Measurements from ENCODE around the gene LDHD. TPM values are rescaled to one million over a fixed set of nuclear protein-coding genes. Genes with fewer than 3 reads are reported as not detected.

LDHD gene
- total RNA-seq, 2 donors from 2014 or later = 0.11 to 0.48 TPM

DNA sequence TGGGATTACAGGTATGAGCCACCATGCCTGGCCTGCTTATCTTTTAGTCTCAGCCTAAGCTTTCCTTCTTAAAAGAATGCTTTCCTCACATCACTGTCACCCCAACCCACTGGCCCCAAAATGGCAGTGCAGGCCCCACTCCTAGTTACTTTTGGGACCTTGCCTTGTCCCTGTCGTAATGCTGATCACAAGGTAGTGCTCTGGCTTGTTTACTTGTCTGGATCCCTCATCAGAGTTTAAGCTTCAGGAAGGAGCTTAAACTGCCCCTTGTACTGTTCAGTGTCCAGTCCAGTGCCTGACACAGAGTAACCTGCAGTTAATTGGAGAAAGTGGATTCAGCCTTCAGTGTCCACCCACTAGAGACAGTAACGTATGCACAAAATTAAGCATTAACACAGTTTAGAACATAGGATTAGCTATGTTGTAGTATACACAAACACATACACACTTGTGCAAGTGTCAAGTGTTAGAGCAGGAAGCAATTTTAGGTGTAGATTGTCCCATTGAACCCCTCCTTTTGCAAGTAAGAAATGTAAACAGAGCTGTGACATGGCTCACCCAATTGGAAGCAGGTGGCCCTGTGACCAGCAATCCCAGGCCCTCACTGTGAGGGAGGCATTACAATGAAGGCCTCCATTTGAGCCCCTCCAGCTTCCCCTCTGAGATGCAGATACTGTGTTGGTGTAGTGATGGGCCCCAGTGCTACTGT is 44.2 kb downstream of the LDHD start:
- Mint-ChIP-seq H3K27me3 (no peaks in the 10 kb centered on the region), H3K36me3 (ENCODE audit: low read depth) (peaks cover 4% of the 10 kb centered on the region), H3K4me3 (no peak overlapping the region)

DNA sequence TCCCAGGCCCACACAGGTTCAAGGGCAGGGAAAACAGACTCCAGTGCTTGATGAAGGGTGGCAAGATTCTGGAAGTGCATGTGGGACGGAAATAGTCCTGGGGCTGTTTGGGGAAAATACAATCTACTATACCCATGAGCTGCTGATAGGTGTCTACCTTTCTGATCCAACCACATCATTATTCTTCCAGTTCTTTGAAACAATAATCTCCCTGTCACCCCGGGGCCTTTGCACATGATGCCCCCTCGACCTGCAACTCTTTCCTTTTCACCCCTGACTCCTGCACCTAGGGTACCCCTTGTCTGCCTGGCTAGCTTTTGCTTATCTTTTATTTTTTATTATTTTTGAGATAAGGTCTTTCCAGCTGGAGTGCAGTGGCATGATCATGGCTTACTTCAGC is 45.0 kb downstream of the LDHD start:
- Mint-ChIP-seq H3K4me3 (no peak overlapping the region), H3K36me3 (ENCODE audit: low read depth) (peaks cover 4% of the 10 kb centered on the region), H3K9me3 (no peaks in the 10 kb centered on the region), H3K4me1 (peaks cover 46% of the 10 kb centered on the region), H3K27ac (peak overlapping the region; percentile 68), H3K27me3 (no peaks in the 10 kb centered on the region)
- no peak for ATAC-seq (replicated peaks)

More for the DNA sequence above, 44.2 kb downstream of the LDHD start:
- H3K27ac Mint-ChIP-seq = peak overlapping the region; percentile 68
- H3K4me1 Mint-ChIP-seq = peaks cover 43% of the 10 kb centered on the region
- H3K9me3 Mint-ChIP-seq = no peaks in the 10 kb centered on the region
- ATAC-seq (replicated peaks) = no peak

DNA sequence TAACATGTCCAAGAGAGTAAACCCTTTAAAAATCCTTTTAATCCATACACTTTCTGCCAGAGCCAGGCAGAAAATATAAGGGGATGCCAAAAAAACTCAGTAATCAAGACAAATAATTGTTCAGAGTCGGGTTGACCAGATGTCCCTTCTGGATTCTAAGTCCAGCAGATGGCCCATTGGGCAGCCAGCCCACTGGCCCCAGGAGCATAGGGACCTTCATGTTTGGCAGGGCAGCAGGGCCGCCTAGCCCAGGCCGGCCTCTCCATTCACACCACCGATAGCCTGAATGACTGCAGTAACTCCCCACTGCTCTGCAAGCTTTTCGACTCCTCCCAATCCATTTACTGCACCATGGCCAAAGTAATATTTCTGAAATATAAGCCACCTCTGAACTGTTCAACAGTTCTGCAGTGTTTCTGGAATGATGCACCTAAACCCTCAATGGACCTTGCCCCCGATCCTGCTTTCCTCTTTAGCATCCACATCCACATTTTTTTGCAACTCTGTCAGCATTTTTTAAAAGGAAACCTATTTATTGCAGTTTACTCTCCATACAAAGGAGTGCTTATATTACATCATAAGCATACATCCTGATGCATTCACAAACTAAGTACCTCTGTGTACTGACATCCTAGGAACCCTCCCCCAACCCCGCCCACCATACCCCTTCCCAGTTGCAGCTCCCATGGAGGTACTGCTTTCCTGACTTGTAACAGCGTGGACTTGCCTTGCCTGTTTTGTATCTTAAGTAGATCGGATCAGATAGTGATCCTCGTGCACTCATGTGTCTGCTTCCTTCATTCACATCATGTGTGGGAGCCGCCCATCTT is 46.4 kb downstream of the LDHD start:
- H3K27me3 Mint-ChIP-seq = no peaks in the 10 kb centered on the region
- no peak overlapping the region for H3K4me3 Mint-ChIP-seq
- no peaks in the 10 kb centered on the region for H3K36me3 Mint-ChIP-seq (ENCODE audit: low read depth)
- ATAC-seq (replicated peaks) = no peak
- peak overlapping the region; percentile 34 for H3K27ac Mint-ChIP-seq
- H3K4me1 Mint-ChIP-seq = peaks cover 39% of the 10 kb centered on the region
- H3K9me3 Mint-ChIP-seq = no peaks in the 10 kb centered on the region

DNA sequence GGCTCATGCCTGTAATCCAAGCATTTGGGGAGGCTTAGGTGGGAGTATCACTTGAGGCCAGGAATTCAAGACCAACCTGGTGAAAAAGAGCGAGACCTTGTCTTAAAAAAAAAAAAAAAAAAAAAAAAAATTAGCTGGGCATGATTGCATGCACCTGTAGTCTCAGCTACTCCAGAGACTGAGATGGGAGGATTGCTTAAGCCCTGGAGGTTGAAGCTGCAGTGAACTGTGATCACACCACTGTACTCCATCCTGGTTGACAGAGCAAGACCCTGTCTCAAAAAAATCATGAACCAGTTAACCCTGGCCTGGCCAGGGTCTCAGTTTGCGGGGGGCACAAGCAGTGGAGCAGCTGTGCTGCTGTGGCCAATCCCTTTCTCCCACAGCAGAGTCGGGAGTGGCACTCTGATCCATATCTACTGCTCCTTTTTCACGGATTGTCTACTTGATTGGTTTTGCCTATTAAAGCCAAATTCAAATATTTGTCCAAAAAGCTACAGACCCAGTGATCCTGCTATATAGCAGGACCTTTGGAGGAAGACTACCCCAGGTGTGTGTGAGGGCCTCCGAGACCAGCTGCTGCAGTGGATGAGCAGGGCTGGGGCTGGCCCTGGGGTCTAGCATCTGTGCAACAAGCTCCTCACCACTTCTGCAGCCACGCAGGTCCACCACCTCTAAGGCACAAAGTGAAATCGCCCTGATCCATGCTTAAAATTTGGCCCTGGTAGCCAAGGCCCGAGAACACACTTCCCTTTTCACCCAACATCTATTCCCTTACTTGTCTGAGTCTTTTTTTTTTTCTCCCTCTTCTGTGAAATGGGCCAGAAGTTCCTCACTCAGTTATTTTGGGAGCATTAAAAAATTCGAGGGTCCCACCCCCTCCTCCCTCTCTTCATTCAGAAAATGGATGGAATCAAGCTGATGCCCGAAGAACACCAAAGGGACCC is 48.2 kb downstream of the LDHD start:
- H3K36me3 Mint-ChIP-seq (ENCODE audit: low read depth) = no peaks in the 10 kb centered on the region
- no peak overlapping the region for H3K4me3 Mint-ChIP-seq
- H3K9me3 Mint-ChIP-seq = no peaks in the 10 kb centered on the region
- H3K4me1 Mint-ChIP-seq = peaks cover 41% of the 10 kb centered on the region
- no peak overlapping the region for H3K27ac Mint-ChIP-seq
- no peaks in the 10 kb centered on the region for H3K27me3 Mint-ChIP-seq
- no peak for ATAC-seq (replicated peaks)

DNA sequence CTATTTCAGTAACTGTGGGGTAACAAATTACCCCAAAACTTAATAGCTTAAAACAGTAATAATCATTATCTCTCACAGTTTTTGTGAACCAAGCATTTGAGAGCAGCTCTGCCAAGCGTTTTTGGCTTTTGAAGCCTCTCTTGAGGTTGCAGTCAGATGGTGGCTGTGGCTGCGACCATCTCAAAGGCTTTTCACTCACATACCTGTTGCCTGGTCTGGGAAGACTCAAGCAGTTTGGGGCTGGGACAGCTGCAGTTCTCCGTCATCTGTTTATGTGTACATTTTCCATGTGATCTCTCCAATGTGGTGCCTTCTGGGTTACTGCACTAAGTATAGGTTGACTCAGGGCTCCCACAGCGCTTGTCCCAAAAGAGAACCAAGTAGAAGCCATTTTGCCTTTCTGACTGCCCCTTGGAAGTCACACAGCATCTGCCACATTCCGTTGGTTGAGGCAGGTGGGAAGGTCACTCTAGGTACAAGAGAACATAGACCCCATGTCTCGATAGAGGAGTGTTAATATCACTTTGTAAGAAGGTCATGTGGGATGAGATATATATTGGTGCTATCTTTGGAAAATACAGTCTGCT is 49.6 kb downstream of the LDHD start:
- Mint-ChIP-seq H3K9me3 (no peaks in the 10 kb centered on the region), H3K4me1 (peaks cover 42% of the 10 kb centered on the region), H3K27me3 (no peaks in the 10 kb centered on the region), H3K36me3 (ENCODE audit: low read depth) (no peaks in the 10 kb centered on the region), H3K4me3 (no peak overlapping the region), H3K27ac (no peak overlapping the region)
- ATAC-seq (replicated peaks) = no peak

DNA sequence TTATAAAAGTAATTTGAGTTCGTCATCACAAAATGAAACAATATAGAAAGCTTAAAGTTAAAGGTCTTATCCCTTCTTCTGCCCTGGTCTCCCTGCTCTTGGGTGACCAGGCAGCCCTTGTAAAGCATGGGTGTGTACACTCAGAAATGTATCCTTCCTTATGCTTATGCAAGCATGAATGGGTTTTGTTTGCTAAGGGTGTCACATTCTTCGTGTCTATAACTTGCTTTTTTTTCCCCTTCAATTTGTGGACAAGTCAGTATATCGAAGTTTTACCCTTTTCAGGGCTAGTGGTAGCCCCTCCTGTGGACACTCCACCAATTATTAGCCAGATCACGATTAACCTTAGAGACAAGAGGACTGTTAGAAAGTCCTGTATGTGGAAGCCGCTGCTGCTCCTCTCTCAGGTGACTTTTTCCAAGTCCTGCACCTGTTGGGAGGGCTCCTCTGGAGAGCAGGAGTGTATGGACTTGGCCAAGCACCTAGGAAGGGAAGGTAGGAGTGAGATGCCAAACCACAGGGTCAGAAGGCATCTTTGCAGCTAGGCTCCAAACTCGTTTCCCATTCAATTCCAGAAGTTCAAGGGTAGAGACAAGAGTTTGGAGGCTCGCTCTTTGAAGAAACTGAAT is 50.9 kb downstream of the LDHD start:
- no peaks in the 10 kb centered on the region for H3K36me3 Mint-ChIP-seq (ENCODE audit: low read depth)
- no peaks in the 10 kb centered on the region for H3K9me3 Mint-ChIP-seq
- peaks cover 45% of the 10 kb centered on the region for H3K4me1 Mint-ChIP-seq
- ATAC-seq (replicated peaks) = no peak
- no peaks in the 10 kb centered on the region for H3K27me3 Mint-ChIP-seq
- H3K4me3 Mint-ChIP-seq = peak overlapping the region; percentile 76
- no peak overlapping the region for H3K27ac Mint-ChIP-seq

DNA sequence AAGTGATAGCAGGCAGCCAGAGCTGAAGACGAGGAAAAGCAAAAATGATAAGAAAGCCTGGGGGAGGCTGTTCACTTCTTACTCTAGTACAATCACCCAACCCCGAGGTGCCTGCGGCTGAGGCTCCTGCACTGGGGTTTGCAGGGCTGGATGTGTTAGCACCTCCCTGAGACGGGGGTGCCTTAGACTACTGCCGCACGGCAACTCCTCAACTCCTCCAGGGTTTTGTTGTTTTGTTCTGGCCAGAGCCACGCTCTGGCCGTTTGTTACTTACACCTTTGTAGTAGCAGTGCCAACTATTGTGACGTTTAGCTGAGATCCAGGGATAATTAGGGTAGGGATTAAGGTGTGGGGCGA is 51.5 kb downstream of the LDHD start:
- ATAC-seq (replicated peaks) = peak; percentile 67
- H3K36me3 Mint-ChIP-seq (ENCODE audit: low read depth) = no peaks in the 10 kb centered on the region
- peaks cover 40% of the 10 kb centered on the region for H3K4me1 Mint-ChIP-seq
- H3K4me3 Mint-ChIP-seq = peak overlapping the region; percentile 76
- H3K27me3 Mint-ChIP-seq = no peaks in the 10 kb centered on the region
- peak overlapping the region; percentile 70 for H3K27ac Mint-ChIP-seq
- H3K9me3 Mint-ChIP-seq = no peaks in the 10 kb centered on the region

DNA sequence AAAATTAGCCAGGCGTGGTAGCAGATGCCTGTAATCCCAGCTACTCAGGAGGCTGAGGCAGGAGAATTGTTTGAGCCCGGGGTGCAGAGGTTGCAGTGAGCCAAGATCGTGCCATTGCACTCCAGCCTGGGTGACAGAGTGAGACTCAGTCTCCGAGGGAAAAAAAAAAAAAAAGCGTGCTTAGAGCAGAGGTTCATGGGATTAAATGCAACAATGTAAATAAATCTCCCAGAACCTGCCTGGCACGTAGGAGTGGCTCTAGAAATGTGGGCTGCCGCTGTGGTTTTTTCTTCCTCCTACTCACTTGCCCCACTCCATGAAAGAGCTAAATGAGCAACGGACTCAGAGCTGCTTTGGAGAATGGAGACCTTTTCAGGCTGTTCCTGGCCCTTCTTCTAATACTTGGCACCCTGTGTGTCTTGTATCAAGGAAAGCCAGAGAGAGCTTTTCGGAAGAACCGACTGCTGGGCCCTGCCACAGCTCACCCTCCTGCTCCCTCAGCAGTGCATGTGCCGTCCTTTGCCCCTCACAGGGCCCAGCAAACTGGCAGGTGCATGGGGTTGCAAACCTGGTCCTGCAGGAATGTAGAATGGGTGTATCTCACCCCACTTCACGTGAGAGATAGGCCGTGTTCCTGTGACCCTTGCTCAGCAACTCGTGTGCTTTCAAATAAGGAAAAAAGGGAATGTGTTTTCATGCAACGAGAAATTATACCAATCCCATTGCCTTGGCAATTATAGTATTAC is 52.0 kb downstream of the LDHD start:
- H3K4me1 Mint-ChIP-seq = peaks cover 39% of the 10 kb centered on the region
- H3K9me3 Mint-ChIP-seq = no peaks in the 10 kb centered on the region
- peak; percentile 63 for ATAC-seq (replicated peaks)
- peak overlapping the region; percentile 70 for H3K27ac Mint-ChIP-seq
- no peaks in the 10 kb centered on the region for H3K36me3 Mint-ChIP-seq (ENCODE audit: low read depth)
- no peaks in the 10 kb centered on the region for H3K27me3 Mint-ChIP-seq
- H3K4me3 Mint-ChIP-seq = peak overlapping the region; percentile 76

DNA sequence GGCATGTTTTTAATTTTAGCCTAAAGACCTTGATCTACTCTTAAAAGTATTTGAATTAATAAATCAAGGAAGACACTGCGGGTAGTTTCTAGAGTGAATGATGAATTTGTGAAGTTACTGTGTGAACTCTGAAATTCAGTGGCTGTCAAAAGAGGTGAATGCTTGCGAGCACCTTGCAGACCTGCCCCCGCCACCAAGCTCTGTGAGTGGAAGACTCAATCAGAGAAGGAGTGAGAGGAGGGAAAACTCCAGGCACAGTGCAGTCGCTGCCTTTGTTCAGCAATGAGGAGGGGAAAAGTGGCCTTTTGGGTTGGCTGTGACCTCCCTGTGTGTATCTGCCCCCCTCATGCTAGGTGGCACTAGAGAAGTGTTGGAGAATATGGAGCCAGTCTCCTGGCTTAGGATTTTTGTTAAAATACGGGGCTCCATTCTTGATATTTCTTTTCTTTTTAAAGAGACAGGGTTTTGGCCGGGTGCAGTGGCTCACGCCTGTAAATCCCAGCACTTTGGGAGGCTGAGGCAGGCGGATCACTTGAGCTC is 53.0 kb downstream of the LDHD start:
- H3K27me3 Mint-ChIP-seq = no peaks in the 10 kb centered on the region
- H3K4me3 Mint-ChIP-seq = peak overlapping the region; percentile 76
- H3K27ac Mint-ChIP-seq = peak overlapping the region; percentile 19
- H3K36me3 Mint-ChIP-seq (ENCODE audit: low read depth) = no peaks in the 10 kb centered on the region
- no peaks in the 10 kb centered on the region for H3K9me3 Mint-ChIP-seq
- ATAC-seq (replicated peaks) = no peak
- H3K4me1 Mint-ChIP-seq = peaks cover 39% of the 10 kb centered on the region

DNA sequence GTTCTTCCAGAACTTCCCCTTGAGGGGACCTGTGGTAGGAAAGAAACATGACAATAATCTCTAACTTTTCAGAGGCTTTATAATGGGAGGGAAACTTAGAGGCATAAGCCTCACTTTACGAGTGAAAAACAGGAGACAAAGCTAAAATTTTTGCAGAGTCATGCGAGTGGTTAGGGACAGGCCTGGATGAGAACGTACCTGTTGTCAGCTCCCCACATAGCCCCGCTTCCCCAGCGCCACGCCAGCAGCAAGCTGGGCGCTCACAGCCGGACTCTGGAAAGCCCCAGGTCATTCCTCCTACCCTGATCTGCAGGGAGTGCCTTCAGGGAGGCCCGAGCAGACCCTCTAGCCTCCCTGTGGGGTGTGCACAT is 53.6 kb downstream of the LDHD start:
- no peaks in the 10 kb centered on the region for H3K9me3 Mint-ChIP-seq
- peak overlapping the region; percentile 76 for H3K4me3 Mint-ChIP-seq
- no peak for ATAC-seq (replicated peaks)
- H3K4me1 Mint-ChIP-seq = peaks cover 42% of the 10 kb centered on the region
- no peaks in the 10 kb centered on the region for H3K27me3 Mint-ChIP-seq
- peak overlapping the region; percentile 79 for H3K27ac Mint-ChIP-seq
- no peaks in the 10 kb centered on the region for H3K36me3 Mint-ChIP-seq (ENCODE audit: low read depth)

DNA sequence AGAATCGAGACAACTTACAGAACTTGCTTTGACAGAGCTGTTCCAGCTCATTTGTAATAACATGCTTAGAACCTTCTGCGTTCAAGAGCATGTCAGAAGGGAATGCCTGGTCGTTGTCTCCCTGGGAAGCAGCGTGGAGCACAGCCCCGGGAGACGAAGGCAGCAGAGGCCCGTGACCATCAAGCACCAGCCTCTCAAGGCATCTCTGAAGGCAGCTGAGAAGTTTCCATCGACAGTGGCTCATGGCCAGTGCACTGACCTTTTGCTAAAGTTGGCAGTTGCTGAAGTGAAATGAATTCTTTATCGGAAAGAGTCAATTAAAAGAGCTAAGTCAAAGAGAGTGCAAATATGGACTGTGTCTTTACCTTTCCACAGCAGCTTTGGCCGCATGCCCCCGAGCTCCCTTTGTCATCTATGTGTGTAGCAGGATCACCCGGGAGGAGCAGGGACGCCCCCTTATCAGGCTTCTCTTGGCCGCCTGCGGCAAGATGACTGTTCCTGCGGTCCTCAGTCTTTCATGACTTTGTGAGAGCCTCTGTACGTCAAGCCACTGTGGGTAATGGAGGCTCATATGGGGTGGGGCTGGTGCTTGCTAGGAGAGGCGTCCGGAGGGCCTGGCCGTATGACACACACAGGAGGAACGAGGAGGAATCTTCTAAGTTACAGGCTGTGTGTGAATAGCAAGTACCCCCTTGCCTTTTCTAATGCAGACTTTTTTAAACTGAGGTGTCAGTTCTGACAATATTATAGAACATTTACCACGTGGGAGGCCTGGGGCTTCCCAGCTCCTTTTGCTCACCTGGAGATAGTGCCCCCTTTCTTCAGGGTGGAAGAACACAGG is 54.2 kb downstream of the LDHD start:
- Mint-ChIP-seq H3K27ac (peak overlapping the region; percentile 79), H3K27me3 (no peaks in the 10 kb centered on the region), H3K4me3 (peak overlapping the region; percentile 76), H3K9me3 (no peaks in the 10 kb centered on the region), H3K36me3 (ENCODE audit: low read depth) (no peaks in the 10 kb centered on the region), H3K4me1 (peaks cover 42% of the 10 kb centered on the region)
- ATAC-seq (replicated peaks) = peak; percentile 69
